A673 (cell line): Measurements from ENCODE around the gene CD93. TPM values are rescaled to one million over a fixed set of nuclear protein-coding genes. Genes with fewer than 3 reads are reported as not detected.

Source experiments
- Bru-seq: library from RNA; stranded (reverse); fragments of 400-500 nt; gene quantifications from one replicate; lab custom pipeline; 2021; lab: Mats Ljungman, UMichigan
- BruChase-seq, 2 experiments: library from RNA; stranded (reverse); fragments of 400-500 nt; gene quantifications; one replicate each; lab custom pipeline; 2021; lab: Mats Ljungman, UMichigan
- BruUV-seq: library from RNA; stranded (reverse); fragments of 400-500 nt; replicated peaks from 2 replicates; lab custom pipeline; 2021; lab: Mats Ljungman, UMichigan
- CTCF ChIA-PET: fragments of 300-600 bp; sonication (Branson Sonifier 250); formaldehyde crosslinking; loops from one replicate; lab custom pipeline; 2022; ENCODE audit warnings: antibody characterized with exemption; lab: Charles Lee
- POLR2A ChIA-PET: fragments of 300-600 bp; sonication (Branson Sonifier 250); formaldehyde crosslinking; loops from one replicate; lab custom pipeline; 2022; ENCODE audit warnings: antibody characterized with exemption; ENCODE audit not compliant: low non-redundant PET; lab: Charles Lee
- DNase-seq: peaks from one replicate; pipeline ENCODE4 v3.0.0-alpha.2; 2015; ENCODE audit warnings: low spot score
- H3K27ac ChIP-seq: fragments of 200-600 bp; sonication (generic); 2 replicates; pipeline ENCODE4 v1.5.1; 2016; ENCODE audit warnings: mixed run types, low read depth, mild to moderate bottlenecking, mixed read lengths, antibody characterized with exemption, low read length; ENCODE audit not compliant: poor library complexity, severe bottlenecking
- H3K27me3 ChIP-seq: fragments of 200-600 bp; sonication (generic); replicated peaks from 2 replicates; pipeline ENCODE4 v1.6.1; 2017; ENCODE audit warnings: mixed run types, low read depth, mild to moderate bottlenecking, mixed read lengths, antibody characterized with exemption, low read length; ENCODE audit not compliant: insufficient read depth, poor library complexity
- H3K36me3 ChIP-seq: fragments of 200-600 bp; sonication (generic); 2 replicates; pipeline ENCODE4 v1.6.1; 2016; ENCODE audit warnings: mixed run types, mild to moderate bottlenecking, mixed read lengths, antibody characterized with exemption, low read length; ENCODE audit not compliant: insufficient read depth, poor library complexity, severe bottlenecking
- H3K4me1 ChIP-seq: fragments of 200-600 bp; sonication (generic); 2 replicates; pipeline ENCODE4 v1.6.1; 2017; ENCODE audit warnings: mixed run types, mild to moderate bottlenecking, mixed read lengths, antibody characterized with exemption, low read length; ENCODE audit not compliant: insufficient read depth, poor library complexity, severe bottlenecking
- H3K4me3 ChIP-seq: fragments of 200-600 bp; sonication (generic); 2 replicates; pipeline ENCODE4 v1.5.1; 2016; ENCODE audit warnings: low read depth, mixed run types, mild to moderate bottlenecking, mixed read lengths, low read length; ENCODE audit not compliant: poor library complexity, severe bottlenecking
- H3K9me3 ChIP-seq: fragments of 200-600 bp; sonication (generic); 2 replicates; pipeline ENCODE4 v1.6.1; 2016; ENCODE audit warnings: mixed run types, low read depth, mild to moderate bottlenecking, mixed read lengths, antibody characterized with exemption, low read length; ENCODE audit not compliant: poor library complexity, severe bottlenecking
- CTCF ChIP-seq: fragments of 300-800, 200-600 bp; sonication (generic); conservative IDR thresholded peaks from 2 replicates; pipeline ENCODE4 v1.5.1; 2017; ENCODE audit warnings: low read depth, mild to moderate bottlenecking, antibody characterized with exemption, low read length, moderate library complexity, mixed read lengths
- EZH2 ChIP-seq: fragments of 200-600 bp; sonication (generic); IDR thresholded peaks from 2 replicates; pipeline ENCODE4 v1.6.1; 2017; ENCODE audit warnings: borderline replicate concordance, low read depth, mild to moderate bottlenecking, mixed read lengths, antibody characterized with exemption, low read length; ENCODE audit not compliant: poor library complexity, severe bottlenecking
- intact Hi-C: fragments of 100-400 bp; cut with micrococcal nuclease; formaldehyde crosslinking; loops from one replicate; pipeline ENCODE4 v1.10.0; 2022; ENCODE audit not compliant: unreplicated experiment
- long read RNA-seq: library from polyadenylated mRNA; stranded (forward); transcript quantifications from one replicate; pipeline ENCODE4 v2.0.0, GENCODE V29; 2022
- total RNA-seq: library from RNA; stranded (reverse); gene quantifications from 2 replicates; pipeline ENCODE4 v1.2.3, GENCODE V29; 2021

Gene CD93
- 0.06 TPM in 1 of 2 replicates, not detected in the other for total RNA-seq
- Bru-seq, nascent RNA, result not detected
- BruChase-seq, experiment 1, labeled RNA remaining after a 2-hour chase, result percentile 10 among the genes with signal in this experiment
- percentile 10 among the genes with signal in this experiment for BruChase-seq, experiment 2, labeled RNA remaining after a 6-hour chase
- long read RNA-seq, result 0 reads

DNA sequence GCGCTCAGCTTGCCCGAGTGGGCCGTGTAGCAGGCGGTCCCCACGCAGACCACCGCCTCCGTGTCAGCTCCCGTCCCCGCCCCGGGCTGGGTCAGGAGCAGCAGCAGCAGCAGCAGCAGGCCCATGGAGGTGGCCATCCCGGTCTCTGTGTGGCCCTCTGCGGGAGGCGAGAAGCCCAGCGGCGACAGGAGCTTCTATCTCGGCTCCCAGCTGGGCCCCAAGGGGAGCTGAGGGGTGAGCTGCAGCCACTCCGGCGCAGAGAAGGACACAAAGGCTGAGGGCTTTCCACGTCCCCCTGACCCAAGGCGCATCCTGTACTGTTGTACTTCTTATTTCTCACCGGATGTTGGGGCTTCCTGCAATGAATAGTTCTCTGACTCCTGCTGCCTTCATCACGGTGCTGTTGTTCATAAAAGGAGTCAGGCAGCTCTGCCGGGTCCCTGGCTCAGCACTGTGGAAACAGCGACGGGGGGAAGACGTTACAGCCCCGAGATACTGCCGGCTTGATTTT lies at the start of gene CD93:
Gene CD93 (minus strand): TSS at position 269 of the 511 bp plus-strand sequence. CDS start 132 bp downstream, at position 137.
- H3K36me3 ChIP-seq, result no peaks in the 10 kb centered on the region
- no TSS peak for BruUV-seq
- DNase-seq, result peak; percentile 5
- intact Hi-C loops, result no loop called here
- H3K4me1 ChIP-seq, result no peaks in the 10 kb centered on the region
- H3K27ac ChIP-seq, result no peak within 1 kb of the TSS
- H3K4me3 ChIP-seq, result no peak within 1 kb of the TSS
- ChIA-PET POLR2A (no interaction called here), CTCF (interaction anchor here (0.6 to 1.0 kb wide), 2 partner anchors 172 to 1381 kb away, joined by 3 to 4 read pairs; no protein-coding TSS in a partner anchor)
- H3K27me3 ChIP-seq, result peaks cover 15% of the 10 kb centered on the region
- H3K9me3 ChIP-seq, result no peaks in the 10 kb centered on the region
- TF ChIP-seq EZH2 (no peak), CTCF (no peak)

GRCh38 chr20:23133560-23133998 lies 47.5 kb upstream of the CD93 start:
- Histone ChIP-seq H3K27me3 (no peaks in the 10 kb centered on the region), H3K36me3 (no peaks in the 10 kb centered on the region), H3K27ac (no peak overlapping the region), H3K4me1 (no peaks in the 10 kb centered on the region), H3K9me3 (no peaks in the 10 kb centered on the region), H3K4me3 (no peak overlapping the region)
- TF ChIP-seq CTCF (no peak), EZH2 (no peak)
- intact Hi-C loops, result no loop called here
- ChIA-PET CTCF (no interaction called here), POLR2A (interaction anchor here (0.8 kb wide), 1 partner anchor 443 kb away, joined by 3 read pairs; no protein-coding TSS in a partner anchor)
- BruUV-seq, result no TSS peak
- DNase-seq, result no peak

GRCh38 chr20:23132930-23133559 lies 46.9 kb upstream of the CD93 start:
- H3K27ac ChIP-seq, result no peak overlapping the region
- POLR2A ChIA-PET, result interaction anchor here (0.8 kb wide), 1 partner anchor 442 kb away, joined by 3 read pairs; no protein-coding TSS in a partner anchor
- TF ChIP-seq CTCF, result no peak
- TF ChIP-seq EZH2, result no peak
- no TSS peak for BruUV-seq
- no peak for DNase-seq
- no peaks in the 10 kb centered on the region for H3K36me3 ChIP-seq
- no peak overlapping the region for H3K4me3 ChIP-seq
- H3K4me1 ChIP-seq, result no peaks in the 10 kb centered on the region
- H3K27me3 ChIP-seq, result no peaks in the 10 kb centered on the region
- intact Hi-C loops, result no loop called here
- no peaks in the 10 kb centered on the region for H3K9me3 ChIP-seq
- CTCF ChIA-PET, result no interaction called here
